Spleen (tissue), 13 donors: ENCODE results near the gene TMEM35B. TPM values are rescaled to one million over a fixed set of nuclear protein-coding genes. Genes with fewer than 3 reads are reported as not detected.

Experiments used
- DNase-seq: peaks from one replicate; pipeline ENCODE4 v3.0.0-alpha.2; 2020
- H3K27ac ChIP-seq, 8 donors: fragments of 200-600 bp; sonication (generic) in 7 of 8; 1 replicate in 4 of 8; 2 replicates in 4 of 8; pipeline versions ENCODE4 v1.5.0 to v1.8.0; 2016 to 2021; ENCODE audit warnings: inconsistent platforms in 4 of 8, mild to moderate bottlenecking in 4 of 8, moderate library complexity in 1 of 8
- H3K27me3 ChIP-seq, 7 donors: fragments of 200-600 bp; sonication (generic) in 6 of 7; replicated peaks in 1 of 7; 1 replicate in 4 of 7; 2 replicates in 3 of 7; pipeline versions ENCODE4 v1.5.0 to v1.8.0; 2016 to 2021; ENCODE audit warnings: inconsistent platforms in 3 of 7, mild to moderate bottlenecking in 1 of 7
- H3K36me3 ChIP-seq, 6 donors: fragments of 200-600 bp; sonication (generic) in 5 of 6; 1 replicate in 4 of 6; 2 replicates in 2 of 6; pipeline versions ENCODE4 v1.5.0 to v1.8.0; 2016 to 2021; ENCODE audit warnings: inconsistent platforms in 2 of 6
- H3K4me1 ChIP-seq, 6 donors: fragments of 200-600 bp; sonication (generic) in 5 of 6; 1 replicate in 3 of 6; 2 replicates in 3 of 6; pipeline versions ENCODE4 v1.5.0 to v1.8.0; 2016 to 2021; ENCODE audit warnings: inconsistent platforms in 3 of 6
- H3K4me3 ChIP-seq, 8 donors: fragments of 200-600 bp; sonication (generic) in 7 of 8; 1 replicate in 4 of 8; 2 replicates in 4 of 8; pipeline versions ENCODE4 v1.5.0 to v1.8.0; 2016 to 2021; ENCODE audit warnings: inconsistent platforms in 4 of 8, mild to moderate bottlenecking in 4 of 8, moderate library complexity in 2 of 8
- H3K9me3 ChIP-seq, 8 donors: fragments of 200-600 bp; sonication (generic) in 7 of 8; 1 replicate in 4 of 8; 2 replicates in 4 of 8; pipeline versions ENCODE4 v1.5.0 to v1.8.0; 2016 to 2021; ENCODE audit warnings: inconsistent platforms in 4 of 8
- CTCF ChIP-seq, 11 experiments: fragments of 200-600 bp in 7 of 11; fragments of 450-650 bp in 4 of 11; sonication (generic) in 4 of 11; IDR thresholded peaks in 8 of 11; conservative IDR thresholded peaks in 3 of 11; 1 replicate in 7 of 11; 2 replicates in 4 of 11; pipeline versions ENCODE4 v1.4.0 to v1.8.0; 2016 to 2021; ENCODE audit warnings: antibody characterized with exemption in 11 of 11, inconsistent platforms in 4 of 11, mild to moderate bottlenecking in 1 of 11
- POLR2A ChIP-seq, 3 donors: fragments of 450-650 bp; IDR thresholded peaks; one replicate each; pipeline ENCODE4 v1.5.1; 2017; ENCODE audit warnings: antibody characterized with exemption in 3 of 3, mild to moderate bottlenecking in 1 of 3
- POLR2AphosphoS5 ChIP-seq, 3 donors: sonication (generic); formaldehyde crosslinking; IDR thresholded peaks; one replicate each; pipeline ENCODE4 v1.5.1; 2017; ENCODE audit warnings: antibody characterized with exemption in 3 of 3
- WGBS, 5 donors: extraction: QIAGEN DNeasy Blood & Tissue Kit in 3 of 5; methylation state at CpG; one replicate each; pipeline versions ENCODE4 v1.1.5 to v1.1.7; 2013 to 2018; 5-methylcytosine and 5-hydroxymethylcytosine counted together
- intact Hi-C: fragments of 100-400 bp; cut with DNase I; formaldehyde crosslinking; loops from one replicate; pipeline ENCODE4 v1.15.0; 2023; ENCODE audit warnings: low total_unique reads
- long read RNA-seq, 2 donors: transcript quantifications; one replicate each; lab custom pipeline, GENCODE V29; 2026
- polyA plus RNA-seq, 3 donors: library from polyadenylated mRNA; stranded (reverse); fragments of 200-250 nt; gene quantifications; one replicate each; pipeline ENCODE4 v1.2.1, GENCODE V29; 2013
- total RNA-seq, 7 donors: library from RNA; depleted of rRNA in 3 of 7; stranded (reverse); fragments of >200 nt in 3 of 7; fragmentation: NEBNext Ultra II Directional in 4 of 7; extraction: Animal tissue kit (Norgen Biotek cat#: 25700) in 4 of 7; gene quantifications; one replicate each; pipeline versions ENCODE4 v1.1.0 to v1.2.1, GENCODE V29; 2016 to 2021
- donor health status: healthy with polysubstance abuse.
- donor health status: DM: no; HTN: no; CAD: no; lungs with moderate emphysema.
- donor health status: DM: no; HTN: no; CAD: no.
- donor health status: Bipolar disorder and iron deficiency.
- donor health status: healthy.
- donor health status: DM: no; HTN: no; CAD: no.
- donor health status: DM: yes; HTN: yes; CAD: no.

Gene TMEM35B
- total RNA-seq: 10 to 100 TPM; 24.8 to 50.9 (median 33.5) TPM
- polyA plus RNA-seq: 10 to 100 TPM; 28.8 to 47.4 (median 34.8) TPM
- long read RNA-seq, donor 1, transcript TMEM35B-201 (3 exons, 922 nt): major isoform, 55 of 75 reads
- long read RNA-seq, donor 1, partial matches to known transcripts: 20 of 75 reads
- long read RNA-seq, donor 1, other reads (novel, unspliced or antisense): 0 of 75 reads
- long read RNA-seq, donor 2, transcript TMEM35B-201 (3 exons, 922 nt): major isoform, 38 of 51 reads
- long read RNA-seq, donor 2, partial matches to known transcripts: 13 of 51 reads
- long read RNA-seq, donor 2, other reads (novel, unspliced or antisense): 0 of 51 reads

DNA sequence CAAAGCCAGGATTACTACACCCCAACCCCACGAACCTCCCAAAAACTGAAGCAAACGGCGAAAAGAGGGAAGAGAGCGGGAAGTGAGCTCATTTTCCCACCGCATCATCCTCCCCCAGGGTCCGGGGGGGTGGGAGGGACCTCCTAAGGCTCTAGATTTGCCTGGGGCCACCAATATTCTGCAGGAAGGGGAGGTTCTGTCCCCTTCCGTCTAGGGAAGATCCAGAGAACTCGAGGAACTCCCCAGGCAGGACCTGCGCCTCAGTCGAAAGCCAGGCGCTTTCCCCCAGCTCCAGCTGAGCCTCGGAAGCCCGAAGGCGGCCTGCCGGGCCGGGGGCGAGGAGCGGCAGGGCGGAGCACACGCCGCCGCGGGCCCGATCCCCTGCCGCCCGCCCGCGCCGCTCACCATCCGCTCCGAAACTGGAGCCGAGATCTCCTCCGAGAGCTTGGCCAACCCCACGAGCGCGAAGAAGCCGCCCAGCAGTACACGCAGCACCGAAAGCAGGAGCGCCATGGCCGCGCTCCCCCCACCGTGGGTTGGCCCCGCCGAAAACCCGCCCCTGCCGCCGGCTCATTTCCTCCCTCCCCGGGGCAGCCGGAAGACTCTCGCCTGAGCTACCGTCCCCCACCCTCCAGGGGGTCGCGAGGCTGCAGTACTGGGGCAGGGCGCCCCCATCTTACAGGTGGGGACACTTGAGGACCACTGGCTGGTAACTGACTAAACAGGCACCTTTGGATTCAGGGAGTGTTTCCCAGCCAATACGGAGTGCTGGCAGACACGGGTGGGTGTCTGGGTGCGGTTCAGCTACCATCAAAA, at the start of gene TMEM35B:
TSS of gene TMEM35B (minus strand) at position 555 of the 816 bp plus-strand sequence. CDS start at position 513, 42 bp downstream.
- Histone ChIP-seq H3K27me3 (no peaks in the 10 kb centered on the region), H3K27ac (peak within 1 kb of the TSS; percentile 89 to 96 (median 94)), H3K36me3 (peaks cover 0 to 56% (median 5%) of the 10 kb centered on the region in 6 donors), H3K4me1 (peaks cover 18 to 60% (median 41%) of the 10 kb centered on the region in 6 donors), H3K9me3 (no peaks in the 10 kb centered on the region), H3K4me3 (peak within 1 kb of the TSS; percentile 57 to 82 (median 78))
- DNase-seq: peak; percentile 95
- intact Hi-C loops: no loop called here
- 0 to 1% (median 1%) methylated on average over 16 to 58 of the region's 58 CpGs for WGBS, 5 donors
- TF ChIP-seq POLR2AphosphoS5 (IDR thresholded peaks at IDR 0.05) (peak; percentile 89 to 91 (median 91)), POLR2A (IDR thresholded peaks at IDR 0.05) (peak in 2 of 3 donors; percentile 41 to 66), CTCF (IDR thresholded peaks at IDR 0.05 in 8 of 11, conservative IDR thresholded peaks at IDR 0.05 in 3 of 11) (peak in 5 of 11 experiments; percentile 12 to 34 (median 29))

DNA sequence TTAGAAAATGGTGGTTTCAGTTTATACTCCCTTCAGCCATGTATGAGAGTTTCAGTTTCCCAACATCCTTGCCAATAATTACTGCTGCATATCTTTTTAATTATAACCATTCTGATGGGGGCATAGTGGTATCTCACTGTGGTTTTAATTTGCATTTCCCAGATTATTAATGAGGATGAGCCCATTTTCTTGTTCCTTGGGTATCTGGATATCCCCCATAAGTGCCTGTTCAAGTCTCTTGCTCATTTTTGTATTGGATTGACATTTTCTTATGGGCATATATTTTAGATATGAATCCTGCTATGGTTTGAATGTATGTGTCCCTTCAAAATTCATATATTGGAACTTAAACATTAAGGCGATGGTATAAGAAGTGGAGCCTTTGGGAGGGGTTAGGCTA, 48.2 kb upstream of the TMEM35B start:
- H3K4me1 ChIP-seq: peaks cover 16 to 34% (median 23%) of the 10 kb centered on the region in 6 donors
- H3K9me3 ChIP-seq: peaks cover 0 to 22% (median 18%) of the 10 kb centered on the region in 8 donors
- 100% methylated on average over 1 of the region's 1 CpG for WGBS, 5 donors
- TF ChIP-seq CTCF (IDR thresholded peaks at IDR 0.05 in 8 of 11, conservative IDR thresholded peaks at IDR 0.05 in 3 of 11): no peak
- TF ChIP-seq POLR2AphosphoS5 (IDR thresholded peaks at IDR 0.05): no peak
- TF ChIP-seq POLR2A (IDR thresholded peaks at IDR 0.05): no peak
- no peak for DNase-seq
- H3K4me3 ChIP-seq: no peak overlapping the region
- intact Hi-C loops: no loop called here
- peaks cover 0 to 1% (median 0%) of the 10 kb centered on the region in 6 donors for H3K36me3 ChIP-seq
- no peaks in the 10 kb centered on the region for H3K27me3 ChIP-seq
- H3K27ac ChIP-seq: no peak overlapping the region

- 93 to 97% (median 94%) methylated on average over 1 of the region's 1 CpG for WGBS, 5 donors
- H3K9me3 ChIP-seq: peaks cover 0 to 22% (median 18%) of the 10 kb centered on the region in 8 donors
- intact Hi-C loops: no loop called here
- no peak for DNase-seq
- H3K27me3 ChIP-seq: no peaks in the 10 kb centered on the region
- peaks cover 0 to 11% (median 2%) of the 10 kb centered on the region in 6 donors for H3K36me3 ChIP-seq
- peaks cover 16 to 44% (median 28%) of the 10 kb centered on the region in 6 donors for H3K4me1 ChIP-seq
- peak overlapping the region in 7 of 8 donors; percentile 61 to 90 (median 77) for H3K4me3 ChIP-seq
- H3K27ac ChIP-seq: peak overlapping the region in 6 of 8 donors; percentile 91 to 95 (median 94)
- TF ChIP-seq POLR2AphosphoS5 (IDR thresholded peaks at IDR 0.05): no peak
- no peak for TF ChIP-seq CTCF (IDR thresholded peaks at IDR 0.05 in 8 of 11, conservative IDR thresholded peaks at IDR 0.05 in 3 of 11)
- TF ChIP-seq POLR2A (IDR thresholded peaks at IDR 0.05): no peak
Measured at GRCh38 chr1:35032384-35032739, 47.2 kb upstream of the TMEM35B start.
